HG02938 (cell line): ENCODE measurements around the gene FNIP1.
"Not testable (repeated sequence)": the region's sequence is repeated elsewhere in the genome, so short reads cannot be mapped to it uniquely, and the experiment has no call there.

Experiments
- ATAC-seq: cut with Tn5 transposase; IDR thresholded peaks from one replicate; pipeline ENCODE4 v1.9.1; 2021; ENCODE audit warnings: mild to moderate bottlenecking, moderate library complexity; ENCODE audit not compliant: unreplicated experiment

The FNIP1 gene

GRCh38 chr5:131610198-131611063 lies 186.4 kb downstream of the FNIP1 start:
- ATAC-seq, result no peak

GRCh38 chr5:131609774-131610173 lies 187.0 kb downstream of the FNIP1 start:
- no peak for ATAC-seq

GRCh38 chr5:131608597-131608996 lies 188.2 kb downstream of the FNIP1 start:
- ATAC-seq, result no peak

- ATAC-seq, result no peak
These were observed 188.8 kb downstream of the FNIP1 start for GRCh38 chr5:131607903-131608540.

- ATAC-seq, result no peak
These were observed 189.4 kb downstream of the FNIP1 start for GRCh38 chr5:131607418-131607817.

GRCh38 chr5:131605086-131605485 lies 191.7 kb downstream of the FNIP1 start:
- no peak for ATAC-seq

- ATAC-seq, result peak; percentile 89
These were observed 201.5 kb downstream of the FNIP1 start for GRCh38 chr5:131595088-131596033.

- no peak for ATAC-seq
These were observed 202.9 kb downstream of the FNIP1 start for GRCh38 chr5:131593921-131594320.

GRCh38 chr5:131593436-131593835 lies 203.4 kb downstream of the FNIP1 start:
- ATAC-seq, result not testable (repeated sequence)
